Colonic mucosa (tissue), 4 donors: Measurements from ENCODE around the gene CDKN2A. TPM values are rescaled to one million over a fixed set of nuclear protein-coding genes. Genes with fewer than 3 reads are reported as not detected.
A peak's percentile ranks its signal among the peaks of the same experiment; 100 is the strongest.

Experiments
- DNase-seq: peaks from one replicate; pipeline ENCODE4 v3.0.0-alpha.2; 2020
- H3K27ac ChIP-seq: fragments of 200-600 bp; one replicate; pipeline ENCODE4 v1.8.0; 2021
- H3K27me3 ChIP-seq: fragments of 200-600 bp; one replicate; pipeline ENCODE4 v1.8.0; 2021
- H3K36me3 ChIP-seq: fragments of 200-600 bp; one replicate; pipeline ENCODE4 v1.8.0; 2021
- H3K4me1 ChIP-seq: fragments of 200-600 bp; one replicate; pipeline ENCODE4 v1.8.0; 2021; ENCODE audit warnings: mild to moderate bottlenecking
- H3K4me3 ChIP-seq: fragments of 200-600 bp; one replicate; pipeline ENCODE4 v1.8.0; 2021
- H3K9ac ChIP-seq, 2 donors: one replicate each; pipeline ENCODE4 v1.7.0; 2013; ENCODE audit warnings: control low read depth in 2 of 2, low read depth in 2 of 2, low read length in 2 of 2
- H3K9me3 ChIP-seq: fragments of 200-600 bp; one replicate; pipeline ENCODE4 v1.8.0; 2021
- intact Hi-C: fragments of 100-400 bp; cut with DNase I; formaldehyde crosslinking; loops from one replicate; pipeline ENCODE4 v1.14.1; 2022
- total RNA-seq, 2 donors: library from RNA; stranded (reverse); fragmentation: NEBNext Ultra II Directional in 1 of 2; extraction: Animal tissue kit (Norgen Biotek cat#: 25700) in 1 of 2; gene quantifications; one replicate each; pipeline ENCODE4 v1.2.1, GENCODE V29; 2021
- TF ChIP-seq, protein P1 (sequence below): fragments of 200-600 bp; IDR thresholded peaks from one replicate; pipeline ENCODE4 v1.8.0; 2022; ENCODE audit warnings: antibody characterized with exemption, mild to moderate bottlenecking
- donor health status: healthy.
- donor health status: DM: no; HTN: no; CAD: no.
- donor health status: DM: no; HTN: no; CAD: no.

Gene CDKN2A
- total RNA-seq, 2 donors from 2014 or later, result 1.3 to 2.9 TPM

DNA sequence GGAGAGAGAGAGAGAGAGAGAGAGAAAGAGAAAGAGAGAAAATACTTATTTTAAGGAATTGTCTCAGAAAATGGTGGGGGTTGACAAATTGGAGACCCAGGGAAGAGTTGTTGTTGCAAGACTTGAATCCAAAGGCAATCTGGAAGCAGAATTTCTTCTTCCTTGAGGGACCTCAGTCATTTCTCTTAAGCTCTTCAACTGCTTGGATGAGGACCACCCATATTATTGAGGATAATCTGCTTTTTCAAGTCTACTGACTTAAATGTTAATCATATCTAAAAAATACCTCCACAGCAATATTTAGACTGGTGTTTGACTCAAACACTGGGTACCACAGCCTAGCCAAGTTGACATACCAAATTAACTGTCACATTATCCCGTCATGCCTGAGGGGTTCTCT lies 3.3 kb upstream of the CDKN2A start:
- TF ChIP-seq, protein P1, sequence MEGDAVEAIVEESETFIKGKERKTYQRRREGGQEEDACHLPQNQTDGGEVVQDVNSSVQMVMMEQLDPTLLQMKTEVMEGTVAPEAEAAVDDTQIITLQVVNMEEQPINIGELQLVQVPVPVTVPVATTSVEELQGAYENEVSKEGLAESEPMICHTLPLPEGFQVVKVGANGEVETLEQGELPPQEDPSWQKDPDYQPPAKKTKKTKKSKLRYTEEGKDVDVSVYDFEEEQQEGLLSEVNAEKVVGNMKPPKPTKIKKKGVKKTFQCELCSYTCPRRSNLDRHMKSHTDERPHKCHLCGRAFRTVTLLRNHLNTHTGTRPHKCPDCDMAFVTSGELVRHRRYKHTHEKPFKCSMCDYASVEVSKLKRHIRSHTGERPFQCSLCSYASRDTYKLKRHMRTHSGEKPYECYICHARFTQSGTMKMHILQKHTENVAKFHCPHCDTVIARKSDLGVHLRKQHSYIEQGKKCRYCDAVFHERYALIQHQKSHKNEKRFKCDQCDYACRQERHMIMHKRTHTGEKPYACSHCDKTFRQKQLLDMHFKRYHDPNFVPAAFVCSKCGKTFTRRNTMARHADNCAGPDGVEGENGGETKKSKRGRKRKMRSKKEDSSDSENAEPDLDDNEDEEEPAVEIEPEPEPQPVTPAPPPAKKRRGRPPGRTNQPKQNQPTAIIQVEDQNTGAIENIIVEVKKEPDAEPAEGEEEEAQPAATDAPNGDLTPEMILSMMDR, result no peak
- DNase-seq, result no peak
- intact Hi-C loops, result no loop called here
- Histone ChIP-seq H3K36me3 (no peaks in the 10 kb centered on the region), H3K4me3 (no peak overlapping the region), H3K27me3 (no peaks in the 10 kb centered on the region), H3K9ac (no peak overlapping the region), H3K9me3 (no peaks in the 10 kb centered on the region), H3K27ac (no peak overlapping the region), H3K4me1 (no peaks in the 10 kb centered on the region)

DNA sequence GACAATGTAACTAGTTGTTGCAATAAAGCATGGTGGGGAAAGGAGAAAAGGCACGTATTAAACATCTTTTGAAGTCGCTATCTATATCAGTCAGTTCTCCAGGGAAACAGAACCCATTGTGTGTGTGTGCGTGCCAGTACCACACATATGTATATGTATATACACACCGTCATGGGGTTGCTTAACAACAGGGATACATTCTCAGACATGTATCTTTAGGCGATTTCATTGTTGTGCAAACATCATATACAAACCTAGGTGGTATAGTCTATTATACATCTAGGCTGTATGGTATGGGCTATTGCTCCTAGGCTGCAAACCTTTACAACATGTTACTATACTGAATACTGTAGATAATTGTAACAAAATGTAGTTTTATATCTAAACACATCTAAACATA lies 2.7 kb upstream of the CDKN2A start:
- Histone ChIP-seq H3K9ac (no peak overlapping the region), H3K9me3 (no peaks in the 10 kb centered on the region), H3K4me1 (no peaks in the 10 kb centered on the region), H3K27me3 (no peaks in the 10 kb centered on the region), H3K27ac (no peak overlapping the region), H3K4me3 (no peak overlapping the region), H3K36me3 (no peaks in the 10 kb centered on the region)
- TF ChIP-seq, protein P1, result no peak
- no peak for DNase-seq
- intact Hi-C loops, result no loop called here

DNA sequence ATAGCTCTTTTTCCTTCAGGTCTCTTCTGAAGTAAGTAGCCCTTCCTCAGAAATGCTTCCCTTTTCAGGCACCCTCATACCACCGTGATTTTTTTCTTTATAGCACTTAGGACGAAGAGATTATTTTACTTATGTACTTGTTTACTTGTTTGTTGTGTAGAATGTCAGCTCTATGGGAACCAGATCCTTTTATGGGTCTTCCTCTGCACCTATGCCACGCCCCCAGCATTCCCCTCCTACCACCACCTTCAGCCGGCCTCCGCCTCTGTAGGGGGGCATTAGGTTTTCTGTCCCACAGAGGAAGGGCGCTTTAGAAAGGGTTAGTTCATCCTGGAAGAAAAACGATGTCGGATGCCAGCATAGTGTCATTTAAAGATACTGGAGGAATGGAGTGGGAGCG lies 2.2 kb upstream of the CDKN2A start:
- peak overlapping the region in 1 of 2 donors; percentile 89 for H3K9ac ChIP-seq
- TF ChIP-seq, protein P1, result no peak
- no peak overlapping the region for H3K27ac ChIP-seq
- H3K4me3 ChIP-seq, result no peak overlapping the region
- no peaks in the 10 kb centered on the region for H3K4me1 ChIP-seq
- H3K27me3 ChIP-seq, result no peaks in the 10 kb centered on the region
- intact Hi-C loops, result no loop called here
- H3K36me3 ChIP-seq, result no peaks in the 10 kb centered on the region
- H3K9me3 ChIP-seq, result no peaks in the 10 kb centered on the region
- DNase-seq, result no peak

DNA sequence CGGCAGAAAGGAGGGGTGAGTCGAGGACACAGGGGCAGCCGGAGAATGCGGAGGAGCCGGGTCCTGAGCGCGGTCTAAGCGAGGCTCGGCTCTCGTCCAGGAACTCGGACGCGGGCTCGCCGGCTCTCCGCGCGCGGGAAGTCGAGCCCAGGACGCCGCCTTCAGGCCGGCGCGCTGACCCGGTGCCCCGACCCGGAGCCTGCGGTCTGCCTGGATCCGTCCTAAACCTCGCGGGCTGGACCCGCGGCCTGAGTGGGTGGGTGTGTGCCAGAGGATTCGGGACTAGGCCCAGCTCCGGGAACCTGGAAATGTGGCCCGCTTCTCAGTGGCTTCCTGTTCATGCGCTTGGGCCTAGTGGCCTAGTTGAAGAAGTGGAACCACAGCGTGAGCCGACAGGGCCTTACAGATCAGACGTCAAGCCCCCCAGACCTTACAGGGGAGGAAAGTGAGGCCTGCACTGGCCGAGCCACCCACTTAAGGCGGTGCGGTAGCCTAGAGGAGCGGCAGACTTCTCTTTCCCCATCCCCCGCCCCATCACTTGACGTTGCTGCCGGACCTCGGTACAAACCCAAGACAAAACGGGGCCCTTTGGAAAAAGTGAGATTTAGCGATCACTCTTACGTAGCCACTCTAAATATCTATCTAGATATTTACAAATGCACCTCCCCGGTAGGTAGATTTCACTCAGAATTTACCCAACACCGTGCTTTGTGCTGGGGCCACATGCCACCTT lies 1.6 kb upstream of the CDKN2A start:
- Histone ChIP-seq H3K4me3 (peak overlapping the region; percentile 81), H3K36me3 (no peaks in the 10 kb centered on the region), H3K9me3 (no peaks in the 10 kb centered on the region), H3K27ac (peak overlapping the region; percentile 89), H3K9ac (peak overlapping the region; percentile 80 to 89), H3K4me1 (no peaks in the 10 kb centered on the region), H3K27me3 (no peaks in the 10 kb centered on the region)
- TF ChIP-seq, protein P1, result no peak
- DNase-seq, result peak; percentile 55
- intact Hi-C loops, result no loop called here

DNA sequence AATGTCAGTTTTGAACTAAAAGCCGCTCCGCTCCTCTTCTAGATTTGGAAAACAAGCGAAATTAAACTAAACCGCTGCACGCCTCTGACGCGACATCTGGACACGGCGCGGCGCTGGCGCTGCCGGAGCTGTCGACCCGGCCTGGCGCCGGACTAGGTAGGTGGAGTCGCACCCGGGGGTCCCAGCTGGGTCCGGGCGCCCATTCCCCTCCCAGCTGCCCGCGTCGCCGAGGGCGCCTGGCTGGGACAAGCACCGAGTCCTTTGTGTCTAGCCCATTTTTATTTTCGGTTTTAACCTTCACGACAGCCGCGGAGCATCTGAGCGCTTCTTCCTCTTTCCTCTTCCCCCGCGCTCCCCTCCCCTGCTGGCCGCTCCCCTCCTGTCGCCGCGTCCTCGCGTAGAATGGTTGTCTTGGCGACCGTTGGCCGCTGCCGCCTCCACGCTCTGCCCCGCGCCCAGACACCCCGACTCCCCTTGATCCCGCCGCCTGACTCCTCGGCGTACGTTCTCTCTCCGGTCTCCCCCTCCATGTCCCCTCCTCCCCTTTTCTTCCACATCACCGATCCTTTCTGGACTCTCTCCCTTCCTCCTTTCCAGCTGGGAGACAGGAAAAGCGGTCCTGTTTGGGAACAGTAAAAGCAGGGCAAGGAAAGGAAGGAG lies 944 bp upstream of the CDKN2A start:
- Histone ChIP-seq H3K27me3 (peaks cover 1% of the 10 kb centered on the region), H3K27ac (peak overlapping the region; percentile 89), H3K36me3 (no peaks in the 10 kb centered on the region), H3K4me1 (no peaks in the 10 kb centered on the region), H3K9me3 (no peaks in the 10 kb centered on the region), H3K4me3 (peak overlapping the region; percentile 81), H3K9ac (peak overlapping the region; percentile 80 to 89)
- TF ChIP-seq, protein P1, result no peak
- DNase-seq, result peak; percentile 80
- intact Hi-C loops, result no loop called here
